Activated T-helper 1 cell treated with Interleukin-2 at 50 U/mL for 16 hours (primary cell): ENCODE results near the gene TTF2.
"Not testable (repeated sequence)": the region's sequence is repeated elsewhere in the genome, so short reads cannot be mapped to it uniquely, and the experiment has no call there.

Experiments
- DNase-seq: peaks from one replicate; pipeline ENCODE4 v3.0.0-alpha.2; 2020; ENCODE audit warnings: low read depth

The TTF2 gene

GRCh38 chr1:117121589-117122329, 61.6 kb downstream of the TTF2 start, which contains the start of gene TRIM45:
Gene TRIM45 (minus strand): TSS chr1:117121749. CDS start chr1:117121201, 548 bp downstream.
- DNase-seq, result peak; percentile 68

- no peak for DNase-seq
Observed at GRCh38 chr1:117122330-117123025, 62.4 kb downstream of the TTF2 start.

- no peak for DNase-seq
Observed at GRCh38 chr1:117123274-117123673, 63.1 kb downstream of the TTF2 start.

- no peak for DNase-seq
Observed at GRCh38 chr1:117124661-117125060, 64.5 kb downstream of the TTF2 start.

- no peak for DNase-seq
Observed at GRCh38 chr1:117127795-117128194, 67.7 kb downstream of the TTF2 start.

GRCh38 chr1:117128323-117129079, 68.4 kb downstream of the TTF2 start:
- no peak for DNase-seq

GRCh38 chr1:117130526-117130925, 70.4 kb downstream of the TTF2 start:
- DNase-seq, result no peak

- no peak for DNase-seq
Observed at GRCh38 chr1:117135329-117135728, 75.2 kb downstream of the TTF2 start.

GRCh38 chr1:117136749-117137148, 76.6 kb downstream of the TTF2 start:
- no peak for DNase-seq

- no peak for DNase-seq
Observed at GRCh38 chr1:117137281-117137855, 77.2 kb downstream of the TTF2 start.

- DNase-seq, result no peak
Observed at GRCh38 chr1:117138106-117138505, 78.0 kb downstream of the TTF2 start.

- DNase-seq, result no peak
Observed at GRCh38 chr1:117138561-117138960, 78.4 kb downstream of the TTF2 start.

GRCh38 chr1:117142200-117142599, 82.1 kb downstream of the TTF2 start:
- no peak for DNase-seq

- DNase-seq, result no peak
Observed at GRCh38 chr1:117143172-117143571, 83.0 kb downstream of the TTF2 start.

GRCh38 chr1:117143871-117144270, 83.7 kb downstream of the TTF2 start:
- no peak for DNase-seq

- no peak for DNase-seq
Observed at GRCh38 chr1:117146072-117146471, 85.9 kb downstream of the TTF2 start.

GRCh38 chr1:117146575-117147340, 86.6 kb downstream of the TTF2 start:
- no peak for DNase-seq

GRCh38 chr1:117147341-117147831, 87.3 kb downstream of the TTF2 start:
- no peak for DNase-seq

- DNase-seq, result no peak
Observed at GRCh38 chr1:117147856-117148588, 87.9 kb downstream of the TTF2 start.

- no peak for DNase-seq
Observed at GRCh38 chr1:117150316-117150715, 90.2 kb downstream of the TTF2 start.

- not testable (repeated sequence) for DNase-seq
Observed at GRCh38 chr1:117151305-117151704, 91.2 kb downstream of the TTF2 start.
